Neural crest cell (in vitro differentiated cells): ENCODE data around the gene SFTA2. TPM values are rescaled to one million over a fixed set of nuclear protein-coding genes. Genes with fewer than 3 reads are reported as not detected.
A peak's percentile ranks its signal among the peaks of the same experiment; 100 is the strongest.
"Not testable (repeated sequence)": the region's sequence is repeated elsewhere in the genome, so short reads cannot be mapped to it uniquely, and the experiment has no call there.

Experiments
- DNase-seq: peaks from one replicate; pipeline ENCODE4 v3.0.0; 2021; ENCODE audit warnings: low read depth, mixed read lengths, low spot score
- H3K27ac Mint-ChIP-seq: one replicate; pipeline ENCODE4 v1.8.0; 2021; ENCODE audit warnings: mild to moderate bottlenecking, mixed read lengths; ENCODE audit not compliant: unreplicated experiment
- H3K27me3 Mint-ChIP-seq: 2 replicates; pipeline ENCODE4 v1.8.0; 2021; ENCODE audit warnings: low read depth, mild to moderate bottlenecking, mixed read lengths
- H3K36me3 Mint-ChIP-seq: 2 replicates; pipeline ENCODE4 v1.8.0; 2021; ENCODE audit warnings: low read depth, mild to moderate bottlenecking, mixed read lengths
- H3K4me1 Mint-ChIP-seq: 2 replicates; pipeline ENCODE4 v1.8.0; 2021; ENCODE audit warnings: mixed read lengths
- H3K4me3 Mint-ChIP-seq: one replicate; pipeline ENCODE4 v1.8.0; 2021; ENCODE audit warnings: mild to moderate bottlenecking, mixed read lengths
- H3K9me3 Mint-ChIP-seq: 2 replicates; pipeline ENCODE4 v1.8.0; 2021; ENCODE audit warnings: mixed read lengths
- total RNA-seq: library from RNA; stranded (reverse); gene quantifications from 2 replicates; pipeline ENCODE4 v1.2.1, GENCODE V29; 2021
- TF ChIP-seq, protein P1 (sequence below): fragments of 200-600 bp; sonication (generic); conservative IDR thresholded peaks from 2 replicates; pipeline ENCODE4 v1.5.0; 2021; ENCODE audit warnings: antibody characterized with exemption, mild to moderate bottlenecking

The SFTA2 gene
- total RNA-seq, 1 donor from 2014 or later = not detected

DNA sequence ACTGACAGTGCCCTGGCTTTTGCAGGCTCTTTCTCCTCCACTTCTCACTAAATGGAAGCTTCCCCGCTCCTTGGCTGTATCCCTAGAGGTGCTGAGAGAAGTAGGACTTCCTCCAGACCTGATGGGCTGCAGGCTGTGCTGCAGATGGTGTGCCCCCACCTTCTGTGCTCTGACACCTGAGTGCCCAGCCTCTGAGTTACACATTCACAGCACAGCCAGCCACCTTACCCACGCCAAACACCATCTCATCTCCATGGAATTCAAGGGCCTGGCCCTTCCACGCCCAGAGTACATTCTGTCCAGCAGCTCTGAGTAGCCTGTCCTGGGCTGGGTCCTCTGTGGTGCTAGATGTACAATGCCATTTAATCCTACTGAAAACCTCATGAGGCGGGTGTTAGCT, 5.3 kb downstream of the SFTA2 start:
- peaks cover 28% of the 10 kb centered on the region for H3K36me3 Mint-ChIP-seq
- no peak overlapping the region for H3K4me3 Mint-ChIP-seq
- no peaks in the 10 kb centered on the region for H3K27me3 Mint-ChIP-seq
- no peak for DNase-seq
- TF ChIP-seq, protein P1, sequence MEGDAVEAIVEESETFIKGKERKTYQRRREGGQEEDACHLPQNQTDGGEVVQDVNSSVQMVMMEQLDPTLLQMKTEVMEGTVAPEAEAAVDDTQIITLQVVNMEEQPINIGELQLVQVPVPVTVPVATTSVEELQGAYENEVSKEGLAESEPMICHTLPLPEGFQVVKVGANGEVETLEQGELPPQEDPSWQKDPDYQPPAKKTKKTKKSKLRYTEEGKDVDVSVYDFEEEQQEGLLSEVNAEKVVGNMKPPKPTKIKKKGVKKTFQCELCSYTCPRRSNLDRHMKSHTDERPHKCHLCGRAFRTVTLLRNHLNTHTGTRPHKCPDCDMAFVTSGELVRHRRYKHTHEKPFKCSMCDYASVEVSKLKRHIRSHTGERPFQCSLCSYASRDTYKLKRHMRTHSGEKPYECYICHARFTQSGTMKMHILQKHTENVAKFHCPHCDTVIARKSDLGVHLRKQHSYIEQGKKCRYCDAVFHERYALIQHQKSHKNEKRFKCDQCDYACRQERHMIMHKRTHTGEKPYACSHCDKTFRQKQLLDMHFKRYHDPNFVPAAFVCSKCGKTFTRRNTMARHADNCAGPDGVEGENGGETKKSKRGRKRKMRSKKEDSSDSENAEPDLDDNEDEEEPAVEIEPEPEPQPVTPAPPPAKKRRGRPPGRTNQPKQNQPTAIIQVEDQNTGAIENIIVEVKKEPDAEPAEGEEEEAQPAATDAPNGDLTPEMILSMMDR = no peak
- H3K4me1 Mint-ChIP-seq = no peaks in the 10 kb centered on the region
- H3K27ac Mint-ChIP-seq = no peak overlapping the region
- peaks cover 12% of the 10 kb centered on the region for H3K9me3 Mint-ChIP-seq

GRCh38 chr6:30924040-30924627, 7.8 kb downstream of the SFTA2 start:
- not testable (repeated sequence) for H3K27ac Mint-ChIP-seq, H3K4me3 Mint-ChIP-seq

GRCh38 chr6:30922447-30922852, 9.5 kb downstream of the SFTA2 start:
- DNase-seq = no peak
- peak overlapping the region; percentile 57 for H3K27ac Mint-ChIP-seq
- H3K36me3 Mint-ChIP-seq = peaks cover 11% of the 10 kb centered on the region
- no peaks in the 10 kb centered on the region for H3K9me3 Mint-ChIP-seq
- H3K27me3 Mint-ChIP-seq = no peaks in the 10 kb centered on the region
- no peak overlapping the region for H3K4me3 Mint-ChIP-seq
- TF ChIP-seq, protein P1 = no peak
- H3K4me1 Mint-ChIP-seq = peaks cover 6% of the 10 kb centered on the region

More at GRCh38 chr6:30924040-30924627, 7.8 kb downstream of the SFTA2 start:
- not testable (repeated sequence) for H3K27me3 Mint-ChIP-seq, DNase-seq, H3K9me3 Mint-ChIP-seq, H3K4me1 Mint-ChIP-seq
- H3K36me3 Mint-ChIP-seq = peaks cover 23% of the 10 kb centered on the region

DNA sequence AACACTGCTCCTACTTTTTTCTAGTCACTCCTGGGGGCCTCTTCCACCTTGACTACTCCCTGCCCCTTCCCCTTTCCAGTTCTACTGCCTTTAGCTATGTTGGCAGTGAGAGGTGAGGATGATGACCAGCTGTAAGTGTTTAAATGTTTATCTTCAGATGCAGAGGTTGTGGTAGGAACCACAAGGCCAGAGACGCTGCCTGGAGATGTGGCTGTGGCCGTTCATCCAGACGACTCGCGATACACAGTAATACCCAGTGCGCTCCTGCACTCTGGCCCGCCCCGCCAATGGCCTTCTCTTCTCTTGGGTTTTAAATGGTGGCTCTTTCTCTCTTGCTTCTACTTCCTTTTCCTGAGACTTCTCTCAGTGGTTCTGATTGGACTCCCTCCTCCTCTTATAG, 13.3 kb downstream of the SFTA2 start:
- no peaks in the 10 kb centered on the region for H3K9me3 Mint-ChIP-seq
- no peak for DNase-seq
- peak overlapping the region; percentile 12 for H3K27ac Mint-ChIP-seq
- peaks cover 30% of the 10 kb centered on the region for H3K4me1 Mint-ChIP-seq
- no peak overlapping the region for H3K4me3 Mint-ChIP-seq
- H3K36me3 Mint-ChIP-seq = peaks cover 8% of the 10 kb centered on the region
- TF ChIP-seq, protein P1 = no peak
- H3K27me3 Mint-ChIP-seq = no peaks in the 10 kb centered on the region

DNA sequence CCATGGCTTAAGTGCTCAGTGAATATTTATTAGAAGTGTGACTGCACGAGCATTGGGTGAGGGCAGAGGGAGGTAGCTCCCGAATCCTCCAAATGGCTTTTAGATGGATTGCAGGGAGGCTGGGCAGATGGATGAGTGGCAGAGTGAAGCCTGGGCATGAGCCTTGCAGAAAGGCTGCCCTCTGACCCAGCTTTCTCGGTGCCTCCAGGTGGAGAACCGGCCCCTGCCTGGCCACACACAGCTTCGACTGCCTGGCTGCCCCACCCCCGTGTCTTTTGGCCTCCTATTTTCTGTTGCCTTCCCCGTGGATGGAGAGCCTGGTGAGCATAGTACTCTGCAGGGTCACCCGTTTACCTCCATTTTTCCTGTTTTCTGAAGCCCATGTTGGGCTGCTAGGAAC, 14.5 kb downstream of the SFTA2 start:
- Mint-ChIP-seq H3K27ac (no peak overlapping the region), H3K4me3 (no peak overlapping the region), H3K36me3 (peaks cover 8% of the 10 kb centered on the region), H3K4me1 (peaks cover 36% of the 10 kb centered on the region), H3K27me3 (no peaks in the 10 kb centered on the region), H3K9me3 (no peaks in the 10 kb centered on the region)
- TF ChIP-seq, protein P1 = no peak
- no peak for DNase-seq

GRCh38 chr6:30917041-30917440, 14.9 kb downstream of the SFTA2 start:
- TF ChIP-seq, protein P1 = no peak
- Mint-ChIP-seq H3K27me3 (no peaks in the 10 kb centered on the region), H3K27ac (peak overlapping the region; percentile 90), H3K36me3 (peaks cover 8% of the 10 kb centered on the region), H3K4me1 (peaks cover 36% of the 10 kb centered on the region), H3K9me3 (no peaks in the 10 kb centered on the region), H3K4me3 (peak overlapping the region; percentile 8)
- DNase-seq = no peak
